WI38 (cell line): ENCODE results near the gene CPA4.

Experiments used
- H3K4me3 ChIP-seq: 2 replicates; pipeline ENCODE4 v1.5.1; 2011; ENCODE audit warnings: low read depth, mild to moderate bottlenecking, control low read depth, low read length
- TF ChIP-seq, protein P1 (sequence below): IDR thresholded peaks from 2 replicates; pipeline ENCODE4 v1.5.1; 2012; ENCODE audit warnings: low read depth, mild to moderate bottlenecking, control low read depth, low read length

CPA4 gene

DNA sequence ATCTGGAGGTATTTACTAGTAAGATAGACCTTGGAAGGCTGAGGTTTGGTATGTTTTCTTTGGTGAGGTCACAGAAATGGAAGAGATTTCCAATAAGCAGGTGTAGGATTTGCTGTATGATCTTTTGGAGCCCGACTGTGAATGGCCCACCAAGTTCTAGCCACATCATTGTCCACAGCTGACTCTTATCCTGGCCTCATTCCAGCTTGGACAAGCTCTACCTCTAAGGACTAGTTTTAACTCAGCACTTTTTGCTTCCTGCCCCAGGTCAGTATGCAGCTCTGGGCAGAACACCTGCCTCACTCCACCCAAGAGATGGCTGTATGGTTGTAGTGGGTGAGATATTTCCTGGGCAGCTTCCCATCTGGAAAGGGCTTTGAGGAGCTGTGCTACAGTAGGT lies 6.1 kb upstream of the CPA4 start:
- H3K4me3 ChIP-seq = no peak overlapping the region
- TF ChIP-seq, protein P1, sequence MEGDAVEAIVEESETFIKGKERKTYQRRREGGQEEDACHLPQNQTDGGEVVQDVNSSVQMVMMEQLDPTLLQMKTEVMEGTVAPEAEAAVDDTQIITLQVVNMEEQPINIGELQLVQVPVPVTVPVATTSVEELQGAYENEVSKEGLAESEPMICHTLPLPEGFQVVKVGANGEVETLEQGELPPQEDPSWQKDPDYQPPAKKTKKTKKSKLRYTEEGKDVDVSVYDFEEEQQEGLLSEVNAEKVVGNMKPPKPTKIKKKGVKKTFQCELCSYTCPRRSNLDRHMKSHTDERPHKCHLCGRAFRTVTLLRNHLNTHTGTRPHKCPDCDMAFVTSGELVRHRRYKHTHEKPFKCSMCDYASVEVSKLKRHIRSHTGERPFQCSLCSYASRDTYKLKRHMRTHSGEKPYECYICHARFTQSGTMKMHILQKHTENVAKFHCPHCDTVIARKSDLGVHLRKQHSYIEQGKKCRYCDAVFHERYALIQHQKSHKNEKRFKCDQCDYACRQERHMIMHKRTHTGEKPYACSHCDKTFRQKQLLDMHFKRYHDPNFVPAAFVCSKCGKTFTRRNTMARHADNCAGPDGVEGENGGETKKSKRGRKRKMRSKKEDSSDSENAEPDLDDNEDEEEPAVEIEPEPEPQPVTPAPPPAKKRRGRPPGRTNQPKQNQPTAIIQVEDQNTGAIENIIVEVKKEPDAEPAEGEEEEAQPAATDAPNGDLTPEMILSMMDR = no peak

DNA sequence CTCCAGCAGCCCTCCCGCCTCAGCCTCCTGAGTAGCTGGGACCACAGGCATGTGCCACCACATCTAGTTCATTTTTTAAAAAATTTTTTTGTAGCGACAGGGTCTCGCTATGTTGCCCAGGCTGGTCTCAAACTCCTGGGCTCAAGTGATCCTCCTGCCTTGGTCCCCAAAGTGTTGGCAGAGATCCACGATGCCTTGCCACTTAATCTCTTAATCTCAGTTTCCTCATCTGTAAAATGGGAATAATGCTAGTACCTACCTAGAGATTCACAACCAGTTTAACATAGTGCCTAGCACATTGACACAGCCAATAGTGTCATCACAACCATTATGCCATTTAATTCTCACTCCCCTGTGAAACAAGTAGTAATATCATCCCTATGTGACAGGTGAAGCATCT lies 4.8 kb upstream of the CPA4 start:
- no peak overlapping the region for H3K4me3 ChIP-seq
- TF ChIP-seq, protein P1 = no peak

DNA sequence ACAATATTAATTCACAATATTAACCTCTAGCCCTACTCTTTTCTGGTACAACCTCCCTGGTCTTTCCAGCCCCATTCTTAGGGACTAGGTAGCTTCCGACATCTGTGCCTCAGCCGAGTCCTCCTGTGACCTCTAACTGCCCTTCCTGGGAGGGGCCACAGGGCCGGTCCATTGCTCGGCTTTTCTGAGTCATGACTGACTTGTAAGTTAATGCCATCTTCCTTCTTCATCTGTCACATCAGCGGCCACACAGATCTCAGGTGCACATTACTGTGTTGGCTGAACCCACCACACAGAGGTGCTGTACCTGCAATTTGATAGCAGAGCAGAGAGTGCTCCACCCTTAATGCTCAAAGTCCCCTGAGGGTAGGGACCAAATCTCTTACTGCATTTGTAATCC lies 4.1 kb upstream of the CPA4 start:
- TF ChIP-seq, protein P1 = no peak
- no peak overlapping the region for H3K4me3 ChIP-seq

DNA sequence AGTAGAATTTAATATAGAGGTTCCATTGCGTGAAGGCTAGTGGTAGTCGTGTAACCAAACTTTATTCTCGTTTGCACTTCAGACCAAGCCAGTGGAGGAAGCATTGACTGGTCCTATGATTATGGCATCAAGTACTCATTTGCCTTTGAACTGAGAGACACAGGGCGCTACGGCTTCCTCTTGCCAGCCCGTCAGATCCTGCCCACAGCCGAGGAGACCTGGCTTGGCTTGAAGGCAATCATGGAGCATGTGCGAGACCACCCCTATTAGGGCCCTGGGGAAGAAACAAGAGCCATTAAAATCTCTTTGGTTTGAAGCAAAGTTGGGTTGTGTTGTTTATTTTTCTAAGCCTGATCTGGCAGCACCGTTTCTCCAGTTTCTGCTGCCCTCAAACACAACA lies 3.5 kb upstream of the CPA4 start:
- H3K4me3 ChIP-seq = no peak overlapping the region
- TF ChIP-seq, protein P1 = no peak

DNA sequence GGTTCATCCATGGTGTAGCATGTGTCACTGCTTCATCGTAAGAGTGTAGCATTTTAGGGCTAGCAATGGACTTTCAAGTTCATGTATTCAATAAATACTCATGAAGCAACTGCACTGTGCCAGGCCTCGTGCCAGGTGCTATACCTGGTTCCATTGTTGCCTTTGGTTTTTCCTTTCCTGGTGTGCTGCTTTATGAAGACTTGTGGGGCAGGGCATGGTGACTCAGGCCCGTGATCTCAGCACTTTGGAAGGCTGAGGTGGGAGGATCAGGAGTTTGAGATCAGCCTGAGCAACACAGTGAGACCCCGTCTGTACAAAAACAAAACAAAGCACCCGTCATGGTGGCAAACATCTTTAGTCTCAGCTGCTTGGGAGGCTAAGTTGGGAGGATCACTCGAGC lies 2.2 kb upstream of the CPA4 start:
- TF ChIP-seq, protein P1 = no peak
- no peak overlapping the region for H3K4me3 ChIP-seq

DNA sequence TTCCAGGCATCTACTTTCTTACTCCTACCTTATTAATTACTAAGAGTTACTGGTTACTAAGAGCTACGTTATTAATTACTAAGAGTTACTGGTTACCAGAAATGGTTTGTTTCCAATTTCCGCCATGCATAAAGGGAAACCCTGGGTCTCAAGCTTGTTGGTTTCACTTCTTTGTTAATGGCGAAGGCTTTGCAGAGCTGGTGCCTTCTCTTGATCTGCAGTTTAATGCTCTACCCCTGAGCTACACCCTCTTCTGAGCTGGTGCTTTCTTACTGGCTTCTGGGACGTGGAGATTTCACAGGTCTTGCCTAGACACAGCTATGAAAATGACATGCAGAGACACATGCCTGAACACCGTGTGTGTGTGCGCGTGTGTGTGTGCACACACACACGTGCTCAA lies 560 bp downstream of the CPA4 start:
- TF ChIP-seq, protein P1 = no peak
- peak overlapping the region; percentile 27; the same call in 1 of the 2 replicates for H3K4me3 ChIP-seq

DNA sequence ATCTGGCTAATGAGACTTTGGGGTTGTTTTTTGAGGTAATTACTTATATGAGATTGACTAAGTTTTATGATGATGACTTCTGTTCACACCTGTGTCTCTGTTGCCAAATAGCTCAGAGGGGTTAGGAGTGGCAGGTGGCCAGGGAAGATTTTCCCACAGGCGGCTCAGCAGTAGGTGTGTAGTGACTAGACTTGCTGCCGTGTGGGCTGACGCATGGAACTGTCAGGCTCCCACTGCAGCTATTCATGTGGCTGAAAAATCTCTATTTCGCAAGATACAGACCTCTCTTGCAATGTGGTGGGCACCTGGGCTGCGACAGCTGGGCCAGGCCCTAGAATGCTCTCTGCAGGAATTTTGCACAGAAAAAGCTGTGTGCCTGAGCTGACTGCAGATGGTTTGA lies 1.4 kb downstream of the CPA4 start:
- no peak overlapping the region for H3K4me3 ChIP-seq
- TF ChIP-seq, protein P1 = no peak
